GM04504 (cell line): ENCODE results near the gene EMILIN3.

Experiments used
- DNase-seq: peaks from one replicate; pipeline ENCODE4 v3.0.0-alpha.2; 2012; ENCODE audit warnings: low read depth

The EMILIN3 gene

DNA sequence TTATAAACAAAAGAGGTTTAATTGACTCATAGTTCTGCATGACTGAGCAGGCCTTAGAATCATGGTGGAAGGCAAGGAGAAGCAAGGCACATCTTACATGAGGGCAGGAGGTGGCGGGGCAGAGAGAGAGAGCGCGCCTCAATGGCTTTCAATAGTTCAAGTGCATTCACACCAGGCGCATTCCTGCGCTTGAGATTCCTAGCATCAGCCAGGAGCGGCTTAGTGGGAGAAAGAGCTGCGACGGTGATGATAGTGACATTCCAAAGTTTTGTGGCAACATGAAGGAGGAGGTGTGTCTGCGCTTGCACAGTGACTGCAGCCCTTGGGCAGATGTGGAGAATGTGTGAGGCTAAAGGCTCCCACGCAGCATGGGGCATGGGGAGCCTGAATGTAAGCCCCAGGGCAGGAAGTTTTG is 25.0 kb upstream of the EMILIN3 start:
- no peak for DNase-seq

DNA sequence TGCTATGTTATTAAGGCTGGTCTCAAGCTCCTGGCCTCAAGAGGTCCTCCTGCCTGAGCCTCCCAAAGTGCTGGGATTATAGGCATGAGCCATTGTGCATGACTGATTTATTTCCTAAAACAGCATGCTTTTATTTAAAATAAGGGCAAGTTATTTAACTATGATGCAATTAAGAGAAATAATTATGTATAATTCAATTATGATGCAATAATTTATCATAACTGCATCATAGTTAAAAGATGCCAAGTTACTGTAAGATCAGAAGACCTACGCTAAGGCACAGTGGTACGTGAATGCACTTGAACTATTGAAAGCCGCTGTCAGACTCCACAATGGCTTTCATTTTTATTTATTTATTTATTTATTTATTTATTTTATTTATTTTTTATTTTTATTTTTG is 24.3 kb upstream of the EMILIN3 start:
- DNase-seq = no peak

DNA sequence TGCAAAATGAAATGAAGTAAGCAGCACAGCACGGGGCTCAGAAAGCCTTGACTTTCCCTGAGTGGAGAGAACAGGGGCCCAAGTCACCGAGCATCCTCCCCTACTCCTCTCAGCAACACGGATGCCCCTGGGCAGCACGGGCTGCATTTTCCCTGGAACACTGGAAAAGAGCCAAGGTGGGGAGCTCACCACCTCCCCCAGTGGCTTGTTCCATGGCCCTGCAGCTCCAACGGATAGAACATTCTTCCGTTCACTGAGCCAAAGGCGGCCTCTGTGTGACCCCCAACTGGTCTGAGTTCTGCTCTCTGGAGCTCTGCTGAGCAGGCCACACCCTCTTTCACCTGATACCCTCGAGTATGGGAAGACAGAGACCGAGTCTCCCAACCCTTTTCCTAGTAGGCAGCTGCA is 20.8 kb upstream of the EMILIN3 start:
- no peak for DNase-seq

DNA sequence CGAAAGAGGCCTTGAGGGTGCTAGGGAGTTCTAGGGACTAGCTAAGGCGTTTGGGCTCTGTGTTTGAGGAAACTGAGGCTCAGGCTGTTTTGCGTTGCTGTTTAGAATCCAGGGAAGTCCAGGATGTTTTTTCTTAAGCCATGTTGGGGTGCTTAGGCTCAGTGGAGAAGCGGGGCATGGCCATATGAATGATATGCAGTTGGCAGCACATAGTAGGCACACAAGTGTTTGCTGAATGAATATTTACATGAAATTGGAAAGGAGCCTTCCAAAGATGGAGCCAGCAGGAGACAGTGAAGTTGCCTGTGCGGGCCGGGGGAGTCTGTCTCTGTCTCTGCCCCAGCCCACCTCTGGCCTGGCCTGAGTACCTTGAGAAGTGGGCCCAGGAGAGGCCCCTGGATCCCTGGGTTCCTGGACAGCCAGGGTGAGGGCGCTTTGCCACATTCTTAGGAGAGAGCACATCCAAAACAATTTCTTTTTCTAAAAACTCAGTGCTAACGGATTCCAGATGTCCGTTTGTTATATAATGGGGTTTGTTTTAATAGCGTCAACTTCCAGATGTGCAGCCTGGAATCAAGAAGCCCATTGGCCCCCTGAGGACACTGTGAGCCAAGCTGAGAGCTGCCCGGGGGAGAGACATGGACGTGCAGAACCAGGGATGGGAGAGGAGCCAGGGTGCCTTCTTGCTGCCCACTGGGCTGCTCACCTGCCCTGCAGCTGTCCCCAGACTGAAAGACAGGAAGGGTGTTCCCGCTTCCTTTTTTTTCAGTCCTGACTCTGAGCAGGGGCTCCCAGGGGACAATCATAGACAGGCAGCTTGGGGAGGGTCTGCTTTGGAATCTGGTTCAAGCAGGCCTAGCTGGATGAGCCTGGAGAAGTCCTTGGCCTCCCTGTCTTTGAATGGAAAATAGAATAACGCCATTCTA is 20.1 kb upstream of the EMILIN3 start:
- DNase-seq = peak; percentile 55

DNA sequence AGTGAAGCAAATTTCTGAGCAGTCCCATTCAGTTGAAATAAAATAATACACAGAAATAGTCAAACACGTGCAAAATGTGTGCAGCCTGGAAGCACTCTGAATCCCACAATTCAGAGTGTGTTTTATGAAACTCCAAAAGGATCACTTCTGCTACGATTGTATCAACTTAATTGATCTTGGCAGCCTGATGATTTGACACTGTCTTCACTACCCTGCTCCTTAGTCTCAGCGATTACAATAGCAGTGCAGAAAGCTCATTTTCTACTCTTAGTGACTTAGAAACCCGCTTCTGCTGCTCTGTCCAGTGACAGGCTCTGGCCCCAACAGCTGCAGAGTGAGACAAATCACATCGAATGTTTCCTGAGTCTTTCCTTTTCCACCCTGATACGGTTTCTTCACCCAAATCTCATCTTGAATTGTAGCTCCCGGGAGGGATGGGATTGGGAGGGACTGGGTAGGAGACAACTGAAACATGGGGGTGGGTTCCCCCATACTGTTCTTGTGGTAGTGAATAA is 16.2 kb upstream of the EMILIN3 start:
- no peak for DNase-seq

DNA sequence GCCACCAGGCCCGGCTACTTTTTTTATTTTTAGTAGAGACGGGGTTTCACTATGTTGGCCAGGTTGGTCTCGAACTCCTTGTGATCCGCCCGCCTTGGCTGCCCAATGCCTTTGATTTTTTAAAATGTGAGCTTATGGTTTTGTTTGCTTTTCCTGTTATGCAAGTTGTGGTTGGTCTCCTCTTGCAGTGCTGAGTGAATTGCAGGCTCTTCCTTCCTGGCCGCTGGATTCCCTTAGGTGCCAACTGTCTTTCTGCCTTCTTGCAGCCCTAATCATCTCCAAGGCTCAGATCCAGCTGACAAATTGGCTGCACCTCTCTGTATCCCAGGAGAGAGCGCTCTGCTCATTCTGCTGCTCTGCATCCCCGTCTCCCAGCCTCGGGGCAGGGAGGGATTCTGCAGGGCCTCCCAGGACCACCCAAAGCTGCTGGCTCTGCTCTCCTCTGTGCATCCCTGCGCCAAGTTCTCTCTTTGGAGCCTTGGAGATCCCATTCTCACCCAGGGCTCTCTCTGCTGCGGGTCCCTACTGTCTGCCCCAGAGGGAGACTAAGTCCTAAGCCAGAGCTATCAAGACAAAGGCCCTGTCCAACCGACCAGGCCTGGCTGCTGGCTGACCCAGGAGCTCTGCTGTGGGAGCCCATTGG is 14.1 kb upstream of the EMILIN3 start:
- DNase-seq = no peak

DNA sequence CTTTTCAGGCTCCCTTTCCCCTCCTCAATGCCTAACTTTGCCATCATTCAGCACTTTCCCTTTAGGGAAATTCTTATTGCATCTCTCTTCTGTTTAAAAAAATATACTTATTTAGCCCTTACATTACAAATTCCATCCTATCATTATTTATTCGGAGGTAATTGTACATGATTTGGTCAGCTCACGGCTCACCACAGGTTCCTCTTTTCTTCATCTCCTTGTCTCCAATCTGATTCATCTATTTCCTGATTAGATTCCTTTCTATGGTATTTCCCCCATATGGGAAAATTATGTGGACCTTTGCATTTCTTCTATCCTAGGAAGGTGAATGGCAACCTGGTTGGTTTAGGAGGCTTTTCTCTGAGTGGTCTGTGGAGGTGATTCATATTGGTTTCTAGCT is 12.9 kb upstream of the EMILIN3 start:
- DNase-seq = no peak

DNA sequence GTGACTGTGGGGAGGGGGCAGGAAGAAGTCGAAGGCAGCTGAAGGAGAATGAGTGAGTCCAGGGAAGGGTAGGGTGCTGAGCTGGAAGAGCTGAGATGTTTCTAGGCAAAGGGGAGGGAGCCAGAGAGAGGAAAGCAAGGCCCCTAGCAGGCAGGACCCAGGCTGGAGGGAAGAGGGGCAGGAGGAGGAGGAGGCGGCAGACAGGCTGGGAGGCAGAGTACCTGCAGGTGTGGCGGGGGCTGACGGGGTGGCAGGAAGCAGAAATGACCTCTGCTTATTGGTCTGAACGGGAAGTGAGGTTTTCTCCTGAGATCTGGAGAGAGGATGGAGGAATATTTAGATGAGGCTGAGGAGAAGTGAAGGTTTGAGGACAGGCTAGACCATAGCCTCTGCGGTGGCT is 10.7 kb upstream of the EMILIN3 start:
- DNase-seq = no peak

DNA sequence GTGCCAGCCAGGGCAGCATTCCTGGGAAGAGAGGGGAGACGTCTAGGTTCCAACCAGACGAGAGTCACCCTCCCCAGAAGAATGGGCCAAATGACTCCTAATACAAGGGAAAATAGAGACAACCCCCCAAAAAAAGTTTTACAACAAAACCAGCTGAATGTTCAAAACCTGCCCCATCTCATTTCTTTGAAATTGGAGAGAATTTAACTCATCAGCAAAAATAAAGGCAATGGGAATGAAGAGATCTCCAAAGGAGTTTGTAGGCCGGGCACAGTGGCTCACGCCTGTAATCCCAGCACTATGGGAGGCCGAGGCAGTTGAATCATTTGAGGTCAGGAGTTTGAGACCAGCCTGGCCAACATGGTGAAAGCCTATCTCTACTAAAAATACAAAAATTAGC is 9.7 kb upstream of the EMILIN3 start:
- DNase-seq = no peak

DNA sequence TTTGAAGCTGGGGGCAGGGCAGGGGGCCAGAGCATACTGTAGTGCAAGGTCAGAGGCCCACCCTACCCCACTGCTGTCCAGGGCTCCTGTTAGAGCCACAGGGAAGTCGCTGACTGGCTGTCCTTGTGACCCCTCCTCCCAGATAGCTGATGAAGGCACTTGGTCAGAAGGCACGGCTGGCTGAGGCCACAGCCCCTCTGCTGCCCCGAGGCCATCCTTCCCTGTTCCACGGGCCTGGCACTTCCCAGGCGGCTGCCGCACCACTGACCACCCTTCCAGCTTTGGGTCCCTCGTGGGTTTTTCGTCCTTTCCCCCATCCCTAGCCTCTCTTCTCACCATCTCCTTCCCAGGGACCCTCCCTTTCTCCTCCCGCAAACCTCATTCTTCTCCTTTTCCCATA is 9.2 kb upstream of the EMILIN3 start:
- no peak for DNase-seq

DNA sequence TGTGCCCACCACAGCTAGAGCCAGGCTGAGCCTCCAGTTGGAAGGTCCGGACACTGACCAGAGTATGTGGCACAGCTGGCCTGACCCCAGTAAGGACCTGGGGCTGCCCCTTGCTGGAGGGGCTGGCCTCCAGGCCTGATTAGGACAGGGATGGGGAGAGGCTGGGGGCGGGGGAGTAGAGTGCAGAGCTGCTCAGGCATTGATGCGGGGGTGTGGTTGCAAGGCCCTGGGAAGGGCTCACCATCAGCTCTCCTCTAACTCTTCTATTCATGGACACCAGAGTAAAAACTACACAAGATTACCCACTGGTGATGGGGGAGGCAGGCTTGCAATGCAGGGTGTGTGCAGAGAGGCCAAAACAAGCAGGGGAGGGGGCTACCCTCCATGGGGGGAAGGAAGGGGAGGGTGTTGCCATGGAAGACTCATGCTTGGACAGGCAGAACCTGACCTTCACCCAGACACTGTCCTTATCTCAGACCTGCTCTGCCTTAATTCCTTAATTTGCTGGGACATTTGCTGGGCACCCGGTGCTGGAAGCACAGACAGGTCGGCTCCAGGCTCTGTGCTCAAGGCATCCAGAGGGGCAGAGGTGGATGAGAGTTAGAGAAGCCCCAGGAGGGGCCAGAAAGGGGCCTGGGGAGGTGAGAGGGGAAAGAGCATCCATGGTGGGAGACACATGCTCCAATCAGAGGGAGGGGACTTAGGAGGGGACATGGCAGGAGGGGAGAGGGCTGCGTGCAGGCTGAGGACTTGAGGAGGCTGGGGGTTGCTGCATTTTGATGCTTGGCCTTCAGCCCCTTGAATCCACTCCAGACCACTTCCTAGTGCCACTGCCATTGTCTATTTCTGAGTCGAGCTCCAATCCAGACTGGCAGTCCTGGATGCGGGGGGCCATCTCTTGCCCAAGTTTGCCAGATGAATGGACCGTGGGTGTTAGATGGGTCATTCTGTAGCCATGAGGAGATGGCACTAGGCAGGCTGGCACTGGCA is 7.6 kb upstream of the EMILIN3 start:
- no peak for DNase-seq

DNA sequence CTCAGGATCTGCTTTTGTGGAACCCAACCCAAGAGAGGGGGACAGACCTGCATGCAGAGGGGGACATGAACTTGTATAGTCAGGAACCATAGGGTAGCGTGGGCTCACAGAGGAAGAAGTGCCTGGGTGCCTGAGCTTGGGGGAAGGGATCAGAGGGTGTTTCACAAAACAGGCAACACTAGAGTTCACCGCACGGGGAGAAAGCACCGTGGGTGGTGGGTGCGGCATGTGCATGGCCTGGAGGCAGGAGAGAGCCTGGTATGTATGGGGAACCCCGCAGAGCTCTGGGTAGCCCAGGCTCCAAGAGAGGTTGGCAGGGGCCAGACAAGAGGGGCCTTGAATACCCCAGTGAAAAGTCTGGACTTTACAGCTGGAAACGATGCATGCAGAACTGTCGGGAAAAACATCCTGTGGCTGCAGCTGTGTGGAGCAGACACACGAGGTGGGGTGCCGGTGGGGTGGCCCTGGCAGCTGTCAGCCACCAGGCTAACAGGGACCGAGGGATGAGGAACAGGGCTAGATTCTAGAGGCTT is 6.7 kb upstream of the EMILIN3 start:
- no peak for DNase-seq

DNA sequence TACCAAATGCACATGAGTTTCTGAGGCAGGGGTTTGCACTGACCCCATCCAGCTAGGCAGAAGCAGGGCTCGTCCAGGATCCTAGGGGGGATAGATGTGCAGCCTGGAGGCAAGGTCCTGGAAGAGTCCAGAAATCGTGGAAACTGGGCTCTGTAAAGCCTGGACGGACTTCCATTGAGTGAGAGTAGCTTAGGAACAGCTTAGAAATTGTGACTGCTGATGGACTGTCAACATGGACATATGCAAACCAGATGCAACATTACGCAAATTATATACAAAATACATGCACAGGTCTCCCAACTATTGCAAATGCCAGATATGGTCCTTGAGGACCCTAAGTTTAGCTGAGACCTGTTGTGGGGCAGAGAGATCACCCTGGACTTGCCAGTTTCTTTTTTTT is 4.8 kb upstream of the EMILIN3 start:
- no peak for DNase-seq

DNA sequence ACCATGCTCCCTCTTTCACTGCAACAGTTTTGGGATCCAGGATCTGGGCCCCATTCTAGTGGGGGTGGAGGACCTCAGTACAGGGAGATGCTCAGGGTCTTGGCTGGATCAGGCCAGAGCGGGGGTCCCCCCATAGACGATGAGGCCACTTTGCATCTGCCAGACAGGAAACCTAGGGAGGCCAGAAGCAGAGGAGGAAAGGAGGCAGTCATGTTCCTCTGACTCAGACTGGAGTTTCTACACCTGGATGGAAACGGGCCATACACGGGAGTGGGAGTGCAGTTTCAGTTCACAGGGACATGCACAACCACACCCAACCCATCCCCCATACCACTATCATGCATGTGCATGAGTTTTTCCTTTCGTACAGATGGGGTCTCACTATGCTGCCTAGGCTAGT is 3.6 kb upstream of the EMILIN3 start:
- DNase-seq = no peak

DNA sequence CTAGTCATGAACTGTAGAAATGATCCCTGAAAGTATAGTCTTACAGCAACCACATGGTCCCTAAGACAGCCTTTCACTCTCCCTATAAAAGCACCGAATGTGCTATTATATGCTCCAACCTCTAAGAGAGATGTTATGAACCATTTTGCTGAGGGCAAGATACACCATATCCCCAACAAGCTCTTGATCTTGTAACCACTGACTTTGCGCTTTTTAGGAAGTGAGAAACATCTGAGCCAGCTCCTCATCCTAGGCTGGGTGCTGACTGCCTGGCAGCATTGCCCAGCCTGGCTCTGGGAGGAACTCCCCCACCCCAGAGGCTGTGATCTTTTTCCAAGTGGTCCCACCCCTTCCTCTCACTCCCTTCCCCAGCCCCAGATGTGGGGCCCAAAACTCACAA is 3.1 kb upstream of the EMILIN3 start:
- DNase-seq = no peak

DNA sequence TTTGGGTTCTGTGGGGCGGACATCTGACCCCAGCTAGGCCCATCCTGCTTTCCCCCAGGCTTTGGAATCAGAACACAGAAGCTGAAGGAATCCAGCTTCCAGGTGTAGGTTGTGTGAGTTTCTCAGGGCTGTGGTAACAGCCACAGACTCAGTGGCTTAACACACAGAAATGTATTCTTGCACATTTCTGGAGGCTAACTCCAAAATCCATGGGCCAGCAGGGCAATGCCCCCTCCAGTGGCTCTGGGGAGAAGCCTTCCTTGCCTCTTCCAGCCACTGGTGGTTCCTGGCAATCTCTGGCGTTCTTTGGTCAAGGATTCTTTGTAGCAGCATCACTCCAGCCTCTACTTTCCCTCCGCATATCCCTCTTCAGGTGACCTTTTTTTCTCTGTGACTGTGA is 1.3 kb upstream of the EMILIN3 start:
- no peak for DNase-seq

DNA sequence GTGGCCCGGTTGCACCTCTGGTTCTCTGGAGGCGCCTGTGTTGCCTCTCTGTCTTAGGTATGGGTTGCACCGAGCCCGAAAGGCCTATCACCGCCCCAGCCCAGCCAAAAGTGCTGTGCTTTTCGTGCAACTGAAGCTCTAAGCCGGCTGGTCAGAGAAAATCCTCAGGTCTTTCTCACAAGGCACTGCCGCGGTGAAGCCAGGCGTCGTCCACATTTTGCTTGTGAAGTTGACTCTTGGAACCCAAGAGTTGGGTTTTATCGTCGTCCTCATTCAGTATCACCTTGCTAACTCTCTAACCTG is 726 bp upstream of the EMILIN3 start:
- no peak for DNase-seq

DNA sequence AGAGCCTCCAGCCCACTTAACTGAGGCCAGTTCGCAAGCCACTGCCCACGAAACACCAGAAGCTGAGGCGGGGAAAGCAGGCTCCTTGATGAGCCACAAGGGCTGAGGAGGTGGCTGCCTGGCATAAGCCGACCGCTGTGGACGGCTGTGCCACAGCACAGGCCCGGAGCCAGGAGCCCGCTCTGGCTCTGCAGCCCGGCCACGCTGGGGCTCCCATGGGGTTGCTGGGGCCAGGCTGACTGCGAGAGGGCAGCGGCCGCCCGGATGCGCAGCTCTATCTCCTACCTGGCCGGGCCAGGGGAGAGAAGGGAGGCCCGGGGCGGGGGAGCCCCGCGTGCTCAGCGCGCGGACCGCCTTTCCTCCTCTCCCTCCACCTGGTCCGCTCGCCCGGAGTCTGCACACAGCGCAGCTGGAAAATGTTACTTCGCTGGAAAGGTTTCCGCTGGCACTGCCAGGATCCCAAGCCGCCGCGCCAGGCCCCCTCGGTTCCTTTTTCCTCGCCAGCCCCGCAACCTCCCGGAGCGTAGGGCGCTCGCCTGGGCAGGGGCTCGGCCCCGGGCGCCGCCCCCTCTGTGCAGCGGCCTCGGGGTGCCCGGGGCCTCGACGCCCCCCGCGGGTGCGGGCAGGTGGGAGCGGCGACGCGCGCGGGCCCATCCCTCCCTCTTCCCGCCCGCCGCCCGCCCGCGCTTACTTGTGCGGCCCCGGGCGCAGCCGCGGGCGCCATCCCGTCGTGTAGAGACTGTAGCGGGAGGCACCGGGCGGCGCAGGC is 657 bp downstream of the EMILIN3 start:
- no peak for DNase-seq

DNA sequence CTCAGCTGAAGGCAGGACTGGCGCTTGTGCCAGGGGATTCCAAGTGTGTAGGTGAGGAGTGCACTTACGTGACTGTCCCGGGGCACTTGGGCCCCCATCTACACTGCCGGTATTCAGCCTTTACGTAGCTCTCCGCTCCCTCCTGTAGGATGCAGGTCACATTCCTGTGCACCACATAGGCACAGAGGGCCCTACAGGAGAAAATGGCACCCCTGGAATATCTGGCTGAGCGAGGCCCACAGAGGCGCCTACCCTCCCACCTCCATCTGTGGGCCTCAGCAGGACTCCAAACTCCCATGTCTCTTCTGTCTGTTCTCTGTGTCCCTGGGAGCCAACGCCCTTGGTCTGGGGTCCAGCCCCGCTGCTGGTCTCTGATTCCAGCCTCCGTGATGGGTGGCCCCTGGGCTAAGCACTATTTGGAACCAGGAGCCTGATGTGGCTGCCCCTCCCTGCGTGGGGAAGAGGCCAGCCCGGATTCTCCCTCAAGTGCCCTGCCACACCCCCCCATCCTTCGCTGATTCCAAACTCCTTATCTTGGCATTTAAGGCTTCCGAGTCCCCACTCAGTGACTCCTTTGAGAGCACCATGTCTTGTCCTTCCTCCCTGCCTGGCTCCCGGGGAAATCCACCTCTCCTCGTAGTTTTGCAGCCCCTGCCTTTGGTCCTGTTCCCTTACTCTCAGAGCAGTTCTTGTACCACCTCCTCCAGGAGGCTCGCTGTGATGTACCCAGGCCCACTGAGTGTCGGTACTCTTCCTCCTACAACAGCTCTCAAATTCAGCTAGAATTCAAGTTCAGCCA is 1.5 kb downstream of the EMILIN3 start:
- DNase-seq = no peak

DNA sequence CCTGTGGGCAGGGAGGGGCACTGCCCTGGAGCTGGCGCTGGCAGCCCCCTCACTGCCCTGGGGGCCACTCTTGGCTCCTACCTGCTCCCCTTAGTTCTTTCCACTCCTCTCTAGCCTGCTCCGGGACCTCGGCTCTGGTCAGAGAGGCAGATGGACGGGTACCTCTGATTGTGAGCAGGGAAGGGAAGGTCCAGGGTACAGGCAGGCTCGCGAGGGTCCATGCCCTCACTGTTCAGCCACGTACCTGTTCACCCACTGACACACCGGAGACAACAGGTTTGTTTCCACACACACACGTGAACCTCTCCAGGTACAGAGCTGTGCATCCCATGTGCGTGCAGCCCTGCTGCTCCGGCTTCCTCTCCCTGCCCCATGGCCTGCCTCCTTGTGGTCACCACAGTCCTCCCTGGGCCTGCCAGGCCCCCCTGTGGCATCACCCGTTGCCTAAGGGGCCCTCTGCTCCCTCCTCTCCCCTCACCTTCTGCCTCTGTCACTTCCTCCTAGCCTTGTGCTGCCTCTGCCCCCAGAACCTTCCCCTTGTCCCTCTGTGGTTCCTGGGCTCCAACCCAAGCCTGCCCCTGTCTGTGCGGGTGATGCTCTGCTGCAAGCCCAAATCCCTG is 2.3 kb downstream of the EMILIN3 start:
- DNase-seq = no peak
